Measurements from ENCODE around the gene AFF1.

The AFF1 gene

DNA sequence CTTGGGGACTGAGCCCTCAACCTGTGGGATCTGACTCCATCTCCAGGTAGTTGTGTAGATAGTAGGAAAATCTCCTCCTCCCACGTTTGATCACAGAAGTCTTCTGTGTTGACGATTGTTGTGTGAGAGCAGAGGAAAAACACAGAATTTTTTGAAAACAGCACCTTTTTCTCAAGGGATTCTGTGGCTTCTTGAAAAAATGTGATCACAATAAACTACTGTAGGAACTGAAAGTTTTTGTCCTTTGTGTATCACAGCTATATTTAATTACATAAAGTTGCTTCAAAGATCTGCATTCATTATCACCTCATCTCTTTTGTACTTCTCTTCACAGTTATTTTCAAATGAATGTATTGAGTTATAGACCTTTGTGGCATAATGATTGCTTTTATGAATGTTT, 85.1 kb downstream of the AFF1 start:
- TF ChIP-seq, protein P1, sequence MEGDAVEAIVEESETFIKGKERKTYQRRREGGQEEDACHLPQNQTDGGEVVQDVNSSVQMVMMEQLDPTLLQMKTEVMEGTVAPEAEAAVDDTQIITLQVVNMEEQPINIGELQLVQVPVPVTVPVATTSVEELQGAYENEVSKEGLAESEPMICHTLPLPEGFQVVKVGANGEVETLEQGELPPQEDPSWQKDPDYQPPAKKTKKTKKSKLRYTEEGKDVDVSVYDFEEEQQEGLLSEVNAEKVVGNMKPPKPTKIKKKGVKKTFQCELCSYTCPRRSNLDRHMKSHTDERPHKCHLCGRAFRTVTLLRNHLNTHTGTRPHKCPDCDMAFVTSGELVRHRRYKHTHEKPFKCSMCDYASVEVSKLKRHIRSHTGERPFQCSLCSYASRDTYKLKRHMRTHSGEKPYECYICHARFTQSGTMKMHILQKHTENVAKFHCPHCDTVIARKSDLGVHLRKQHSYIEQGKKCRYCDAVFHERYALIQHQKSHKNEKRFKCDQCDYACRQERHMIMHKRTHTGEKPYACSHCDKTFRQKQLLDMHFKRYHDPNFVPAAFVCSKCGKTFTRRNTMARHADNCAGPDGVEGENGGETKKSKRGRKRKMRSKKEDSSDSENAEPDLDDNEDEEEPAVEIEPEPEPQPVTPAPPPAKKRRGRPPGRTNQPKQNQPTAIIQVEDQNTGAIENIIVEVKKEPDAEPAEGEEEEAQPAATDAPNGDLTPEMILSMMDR (IDR thresholded peaks at IDR 0.05; ENCODE audit: control insufficient read depth, insufficient read depth, low read depth, low read length, missing control alignments): no peak
- no peak for DNase-seq (ENCODE audit: low read depth)
- no peak overlapping the region for H3K4me3 ChIP-seq (ENCODE audit: control insufficient read depth, low read depth, low read length)

DNA sequence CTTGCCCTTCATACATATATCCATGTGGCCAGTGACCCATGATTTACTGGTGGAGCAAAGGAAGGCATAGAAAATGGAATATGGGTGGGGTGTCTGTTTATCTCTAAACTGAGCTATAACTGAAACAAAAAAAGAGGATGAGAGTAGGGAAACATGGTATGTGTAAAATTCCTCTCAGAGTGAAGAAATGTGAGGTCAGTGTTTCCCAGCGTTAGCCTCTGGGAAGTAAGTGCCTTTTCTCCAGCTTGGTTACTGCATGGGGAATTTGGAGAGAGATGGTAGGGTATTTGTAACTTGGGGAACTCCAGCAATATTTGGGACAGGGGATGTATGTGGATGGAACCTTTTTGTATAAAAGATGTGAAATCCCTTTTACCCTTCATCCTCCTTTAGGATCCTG, 89.4 kb downstream of the AFF1 start:
- DNase-seq (ENCODE audit: low read depth): no peak
- TF ChIP-seq, protein P1 (IDR thresholded peaks at IDR 0.05; ENCODE audit: control insufficient read depth, insufficient read depth, low read depth, low read length, missing control alignments): no peak
- H3K4me3 ChIP-seq (ENCODE audit: control insufficient read depth, low read depth, low read length): no peak overlapping the region

DNA sequence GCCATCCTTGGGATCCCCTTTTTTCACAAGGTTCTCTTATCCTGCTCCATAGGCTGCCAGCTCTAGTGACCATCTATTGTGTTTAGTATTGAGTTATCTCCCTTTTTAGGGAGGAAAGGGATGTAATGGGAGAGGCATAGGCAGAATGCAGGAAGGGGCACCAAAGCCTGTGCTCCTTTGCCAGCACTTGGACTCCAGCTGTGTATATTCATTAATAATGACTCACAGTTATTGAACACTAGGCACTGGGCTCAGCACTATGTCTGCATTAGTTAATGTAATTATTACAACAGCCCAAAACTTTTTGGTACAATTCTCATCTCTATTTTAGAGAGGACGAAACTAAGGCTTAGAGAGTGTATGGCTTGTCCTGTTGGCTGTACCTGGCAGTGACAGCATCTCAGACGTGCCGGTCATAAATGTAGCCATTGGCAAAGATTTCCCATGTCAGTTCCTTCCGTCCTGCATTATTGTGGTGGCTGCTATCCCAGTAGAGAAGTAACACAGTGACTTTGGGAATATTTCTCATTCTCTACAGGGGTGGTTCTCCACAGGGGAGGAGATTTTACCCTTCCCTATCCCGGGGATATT, 90.3 kb downstream of the AFF1 start:
- no peak for DNase-seq (ENCODE audit: low read depth)
- TF ChIP-seq, protein P1 (IDR thresholded peaks at IDR 0.05; ENCODE audit: control insufficient read depth, insufficient read depth, low read depth, low read length, missing control alignments): no peak
- H3K4me3 ChIP-seq (ENCODE audit: control insufficient read depth, low read depth, low read length): no peak overlapping the region

DNA sequence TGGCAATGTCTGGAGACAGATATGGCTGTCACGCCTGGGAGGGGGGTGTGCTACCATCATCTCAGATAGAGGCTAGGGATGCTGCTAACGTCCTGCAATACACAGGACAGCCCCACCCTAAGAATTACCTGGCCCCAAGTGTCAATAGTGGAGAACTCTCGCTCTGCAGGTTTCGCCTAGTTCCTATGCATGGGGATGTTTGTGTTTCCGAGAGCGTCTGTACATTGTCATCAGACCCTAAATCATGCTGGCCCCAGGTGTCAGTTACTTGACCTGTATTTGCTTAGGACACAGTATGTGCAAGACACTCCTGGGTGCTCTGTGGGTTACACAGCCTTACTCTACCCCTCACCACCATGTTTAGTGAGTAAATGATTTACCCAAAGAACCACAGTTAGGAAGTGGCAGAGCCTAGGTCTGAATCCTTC, 90.8 kb downstream of the AFF1 start:
- H3K4me3 ChIP-seq (ENCODE audit: control insufficient read depth, low read depth, low read length): no peak overlapping the region
- no peak for DNase-seq (ENCODE audit: low read depth)
- TF ChIP-seq, protein P1 (IDR thresholded peaks at IDR 0.05; ENCODE audit: control insufficient read depth, insufficient read depth, low read depth, low read length, missing control alignments): no peak

DNA sequence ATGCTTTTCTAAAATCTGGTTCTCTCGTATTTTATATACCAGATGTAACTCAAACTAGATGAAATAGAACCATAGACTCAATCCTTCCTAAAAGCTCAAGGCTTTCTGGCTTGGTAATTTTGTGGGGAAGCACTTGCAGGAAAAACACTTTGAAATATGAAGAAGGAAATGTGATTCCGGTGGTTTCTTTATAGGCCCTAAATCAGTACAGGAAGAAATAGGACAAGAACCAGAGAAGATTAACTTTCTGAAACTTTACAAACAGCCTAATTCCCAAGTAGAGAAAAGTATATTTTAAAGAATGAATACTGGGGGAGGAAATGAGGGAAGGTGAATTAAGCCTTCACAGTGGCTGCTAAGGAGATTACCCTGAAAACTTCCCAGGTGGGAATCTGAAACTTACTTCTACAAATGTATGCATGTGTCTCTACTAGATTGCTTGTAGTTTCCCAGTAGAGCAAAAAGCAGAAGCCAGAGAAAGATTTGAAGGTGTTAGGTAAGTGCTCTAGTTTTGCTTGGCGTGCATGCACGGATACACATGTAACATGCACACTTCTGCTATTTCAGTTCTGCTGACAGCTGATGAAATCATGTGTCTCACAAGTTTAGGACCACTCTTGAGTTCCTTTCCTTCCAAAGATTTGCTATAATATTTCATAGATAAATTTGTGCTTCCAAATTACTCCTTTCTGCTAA, 92.1 kb downstream of the AFF1 start:
- DNase-seq (ENCODE audit: low read depth): no peak
- H3K4me3 ChIP-seq (ENCODE audit: control insufficient read depth, low read depth, low read length): no peak overlapping the region
- TF ChIP-seq, protein P1 (IDR thresholded peaks at IDR 0.05; ENCODE audit: control insufficient read depth, insufficient read depth, low read depth, low read length, missing control alignments): no peak

DNA sequence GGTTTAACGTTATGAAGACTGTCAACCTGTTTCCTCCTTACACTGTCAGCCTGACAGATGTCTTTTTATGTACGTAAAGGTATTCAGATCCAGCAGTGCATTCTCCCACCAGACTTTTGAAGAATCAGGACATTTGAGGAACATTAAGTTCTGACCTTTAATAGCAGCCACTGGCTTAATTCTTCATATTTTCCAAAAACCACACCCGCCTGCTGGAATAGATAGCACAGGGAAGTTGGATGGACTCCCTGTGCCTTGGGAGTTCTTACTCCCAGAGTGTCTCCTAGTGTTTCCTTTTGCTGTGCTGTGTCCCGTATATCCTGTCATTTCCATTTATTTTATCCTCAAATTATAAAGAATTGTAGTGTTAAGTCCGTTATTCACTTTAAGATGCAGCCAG, 94.5 kb downstream of the AFF1 start:
- TF ChIP-seq, protein P1 (IDR thresholded peaks at IDR 0.05; ENCODE audit: control insufficient read depth, insufficient read depth, low read depth, low read length, missing control alignments): no peak
- H3K4me3 ChIP-seq (ENCODE audit: control insufficient read depth, low read depth, low read length): no peak overlapping the region
- no peak for DNase-seq (ENCODE audit: low read depth)

Measured in AG09309 (cell line).